Cerebellar nuclear complex (tissue), 1 donor: ENCODE measurements around the gene PRRX1.

Experiments
- DNase-seq, 2 experiments: peaks; one replicate each; lab custom pipeline; 2025; lab: John Stamatoyannopoulos, UW

The PRRX1 gene

DNA sequence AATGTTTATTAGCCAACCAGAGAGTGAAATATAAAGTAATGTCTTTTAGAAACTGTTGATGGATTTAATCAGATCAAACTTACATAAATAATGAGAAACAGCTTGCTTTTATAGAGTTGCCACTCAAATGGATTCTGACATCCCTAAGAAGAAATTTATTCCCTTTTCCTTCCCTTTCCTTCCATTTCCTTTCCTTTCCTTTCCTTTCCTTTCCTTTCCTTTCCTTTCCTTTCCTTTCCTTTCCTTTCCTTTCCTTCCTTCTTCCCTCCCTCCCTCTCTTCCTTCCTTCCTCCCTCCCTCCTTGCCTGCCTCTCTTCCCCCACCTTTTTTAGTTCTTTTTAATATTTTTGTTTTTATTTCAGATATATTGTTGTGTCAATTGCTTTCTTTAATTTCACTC is 27.3 kb downstream of the PRRX1 start:
- DNase-seq = no peak

DNA sequence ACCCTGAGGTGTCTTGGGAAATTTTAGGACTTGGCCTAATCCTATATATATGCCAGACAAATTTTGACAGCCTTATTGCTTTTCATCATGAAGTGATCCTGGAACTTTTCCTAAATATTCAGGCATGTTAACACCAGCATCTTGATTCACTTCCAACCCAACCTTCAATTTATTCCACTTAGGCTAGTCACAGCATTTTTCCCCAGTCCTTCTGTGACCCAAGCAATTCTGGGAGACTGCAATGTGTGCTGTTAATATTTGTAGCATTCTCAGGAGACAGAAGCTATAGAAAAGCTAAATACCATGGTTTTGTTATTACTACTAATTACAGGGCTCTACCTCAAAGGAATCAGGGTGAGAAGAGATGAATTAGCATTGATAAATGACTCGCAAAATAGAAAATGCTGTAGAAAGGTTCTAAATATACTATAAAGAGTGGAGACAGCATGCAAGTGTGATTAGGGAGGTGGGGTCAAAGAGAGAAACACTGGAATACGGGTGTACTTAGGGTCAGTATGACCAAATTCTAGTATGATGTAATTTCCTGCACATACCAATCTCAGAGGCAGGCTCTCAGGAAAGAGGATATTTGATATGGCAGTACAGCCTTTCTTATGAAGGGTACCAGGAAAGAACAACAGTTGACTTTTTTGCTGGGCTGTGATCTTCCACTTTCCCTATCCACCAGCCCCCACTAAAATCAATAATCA is 29.1 kb downstream of the PRRX1 start:
- no peak for DNase-seq

DNA sequence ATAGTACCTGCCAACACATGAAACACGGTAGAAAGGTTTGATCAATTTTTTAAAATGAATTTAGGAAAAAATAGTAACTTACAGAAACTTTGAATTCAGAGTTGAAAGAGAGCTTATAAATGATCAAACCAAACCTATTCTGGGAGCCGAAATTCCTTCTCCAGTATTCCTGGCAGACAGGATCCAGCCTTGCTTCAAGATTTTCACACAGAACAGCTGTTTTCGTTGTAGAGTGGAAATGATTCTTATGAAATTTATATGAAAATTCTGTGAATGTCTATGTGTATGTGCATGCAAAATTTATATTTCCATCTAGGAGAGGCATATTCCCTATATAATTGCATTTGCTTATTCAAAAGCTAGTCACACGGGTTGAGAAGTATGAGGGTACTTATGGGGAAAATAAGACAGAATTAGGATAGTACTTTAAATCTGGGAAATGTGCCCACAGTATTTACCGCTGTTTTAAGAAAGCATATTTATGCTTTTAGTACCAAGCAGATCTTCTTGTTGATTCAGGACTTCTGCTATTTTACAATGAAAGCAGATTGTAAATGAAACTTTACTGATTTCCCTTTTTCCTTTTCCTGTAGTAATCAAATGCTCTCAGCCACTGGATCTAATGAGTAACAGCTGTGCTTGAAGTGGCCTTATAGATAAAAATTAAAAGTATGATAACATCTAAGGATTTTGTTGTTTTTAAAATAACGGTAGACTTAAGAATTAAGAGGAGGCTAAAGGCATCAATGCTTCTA is 30.4 kb downstream of the PRRX1 start:
- no peak for DNase-seq

DNA sequence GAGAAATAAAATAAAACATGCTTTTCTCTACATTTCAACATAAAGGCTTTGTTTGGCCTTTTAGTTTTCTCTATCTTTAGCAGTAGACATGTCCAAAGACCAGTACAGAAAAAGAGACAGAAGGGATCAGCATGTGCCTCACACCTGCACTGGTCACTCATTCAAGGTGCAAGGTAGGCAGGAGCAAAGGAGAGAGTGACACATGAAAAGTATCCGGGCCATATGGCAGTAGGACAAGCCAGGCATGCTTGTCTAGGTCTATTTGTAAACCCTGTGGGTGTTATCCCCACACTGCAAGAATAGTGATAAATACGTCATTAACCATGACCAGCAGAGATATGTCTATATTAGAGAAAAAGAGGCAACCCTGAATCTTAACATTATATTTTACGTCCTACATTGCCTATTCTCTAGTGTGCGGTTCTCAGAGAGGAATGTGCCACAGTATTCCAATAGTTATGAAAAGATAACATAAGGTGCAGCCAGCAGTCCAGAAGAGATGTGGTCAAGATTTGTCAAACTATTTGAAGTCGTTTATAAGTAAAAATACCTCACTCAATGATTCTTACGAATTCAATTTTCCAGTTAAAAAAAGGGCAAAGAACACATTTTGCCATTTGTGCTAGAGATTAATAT is 32.1 kb downstream of the PRRX1 start:
- DNase-seq = no peak

DNA sequence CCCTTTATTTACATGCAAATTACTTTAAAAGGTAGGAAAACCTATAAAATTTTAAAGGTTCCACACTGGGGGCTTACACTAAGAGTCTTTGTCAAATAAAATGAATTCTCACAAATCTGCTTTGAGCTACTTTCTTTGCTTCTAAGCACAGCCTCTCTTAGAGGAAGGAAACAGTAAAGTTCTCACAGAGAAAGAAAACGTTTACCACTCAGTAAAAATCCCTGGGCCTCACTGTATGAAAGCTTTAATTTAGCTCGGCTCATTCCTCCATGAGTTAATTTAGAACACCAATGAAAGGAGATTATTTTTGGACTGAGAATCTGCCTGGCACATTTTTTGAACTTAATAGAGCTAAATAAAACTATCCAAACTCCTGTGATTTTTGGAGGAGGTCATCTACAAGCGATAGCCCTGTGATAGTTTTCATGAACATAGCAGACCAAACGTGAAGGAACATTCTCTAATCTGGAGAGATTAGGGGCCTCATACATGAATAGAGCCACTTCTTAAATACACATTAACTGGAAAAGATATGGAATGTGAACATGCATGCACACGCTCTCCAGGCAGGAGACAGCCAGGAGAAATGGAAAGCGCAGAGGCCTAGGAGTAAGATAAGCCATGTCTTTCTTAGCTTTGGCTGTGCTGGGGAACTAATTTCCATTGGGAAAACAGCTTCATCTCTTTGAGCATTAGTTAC is 32.8 kb downstream of the PRRX1 start:
- DNase-seq = no peak

DNA sequence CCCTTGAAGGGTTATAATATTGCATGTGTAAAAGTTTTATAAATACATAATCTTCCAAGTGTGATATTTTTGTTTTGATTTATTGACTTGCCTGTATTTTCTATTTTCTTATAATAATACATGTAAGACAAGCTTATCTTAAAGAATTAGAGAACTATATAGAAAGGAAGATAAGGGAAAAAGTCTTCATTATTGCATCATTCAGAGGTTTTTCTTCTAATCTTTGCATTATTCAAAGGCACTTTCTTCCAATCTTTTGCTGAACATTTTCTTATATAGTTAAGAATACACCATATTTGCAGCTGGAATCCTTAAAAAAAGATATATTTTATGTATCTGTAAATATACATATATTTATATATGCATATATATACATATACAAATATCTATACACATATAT is 33.4 kb downstream of the PRRX1 start:
- no peak for DNase-seq

DNA sequence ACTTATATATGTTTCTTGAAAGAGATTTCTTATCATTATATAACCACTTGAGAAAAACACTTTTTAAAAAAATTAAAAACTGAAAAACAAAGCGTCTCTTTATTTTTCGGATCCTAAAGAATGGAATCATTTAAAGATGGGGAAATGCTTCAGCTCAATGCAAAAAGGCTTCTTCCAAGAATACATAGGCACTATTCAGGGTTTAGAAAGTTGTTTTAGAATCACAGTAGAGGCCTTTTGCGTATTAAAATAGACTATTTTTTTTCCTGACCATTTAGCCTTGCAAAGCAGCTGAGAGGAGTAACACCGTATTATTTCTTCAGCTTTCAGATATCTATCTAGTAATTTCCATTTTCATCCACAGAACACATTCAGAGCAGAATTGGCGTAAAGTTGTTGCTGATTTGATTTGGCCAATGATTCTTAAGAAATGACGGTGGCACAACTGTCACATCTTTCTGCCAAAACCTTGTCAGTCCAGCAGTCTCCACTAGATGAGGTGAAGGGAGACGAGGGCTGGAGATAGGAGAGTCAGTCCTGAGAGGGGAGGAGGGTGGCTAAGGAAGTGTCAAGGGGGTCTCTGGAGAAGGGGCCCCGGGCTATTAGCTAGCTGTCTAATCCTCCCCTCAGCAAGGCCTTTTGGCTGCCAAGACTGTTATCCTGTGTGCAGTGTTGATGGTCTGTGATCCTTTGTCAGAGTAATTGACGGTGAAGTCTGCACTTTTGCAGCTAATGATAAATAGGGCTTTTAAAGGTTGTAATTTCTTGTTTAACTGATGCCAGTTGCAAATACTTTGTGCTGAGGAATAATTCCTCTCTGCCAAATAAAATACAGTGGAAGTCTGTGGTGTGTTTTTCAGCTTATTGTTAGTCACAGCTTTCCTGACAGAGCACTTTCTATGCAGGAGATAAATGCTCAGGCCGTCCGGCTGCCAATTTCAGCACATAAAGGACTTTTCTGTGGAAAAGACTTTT is 34.7 kb downstream of the PRRX1 start:
- DNase-seq = no peak

DNA sequence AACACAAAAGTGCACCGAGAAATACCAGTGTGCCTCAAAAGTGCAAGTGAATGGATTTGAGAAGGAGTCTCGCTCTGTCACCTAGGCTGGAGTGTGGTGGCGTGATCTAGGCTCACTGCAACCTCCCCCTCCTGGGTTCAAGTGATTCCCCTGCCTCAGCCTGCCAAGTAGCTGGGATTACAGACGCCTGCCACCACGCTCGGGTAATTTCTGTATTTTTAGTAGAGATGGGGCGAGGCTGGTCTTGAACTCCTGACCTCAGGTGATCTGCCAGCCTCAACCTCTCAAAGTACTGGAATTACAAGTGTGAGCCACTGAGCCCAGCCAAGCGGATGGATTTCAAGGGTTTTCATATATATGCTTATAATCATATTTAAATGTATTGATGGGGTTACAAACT is 35.8 kb downstream of the PRRX1 start:
- DNase-seq = no peak

DNA sequence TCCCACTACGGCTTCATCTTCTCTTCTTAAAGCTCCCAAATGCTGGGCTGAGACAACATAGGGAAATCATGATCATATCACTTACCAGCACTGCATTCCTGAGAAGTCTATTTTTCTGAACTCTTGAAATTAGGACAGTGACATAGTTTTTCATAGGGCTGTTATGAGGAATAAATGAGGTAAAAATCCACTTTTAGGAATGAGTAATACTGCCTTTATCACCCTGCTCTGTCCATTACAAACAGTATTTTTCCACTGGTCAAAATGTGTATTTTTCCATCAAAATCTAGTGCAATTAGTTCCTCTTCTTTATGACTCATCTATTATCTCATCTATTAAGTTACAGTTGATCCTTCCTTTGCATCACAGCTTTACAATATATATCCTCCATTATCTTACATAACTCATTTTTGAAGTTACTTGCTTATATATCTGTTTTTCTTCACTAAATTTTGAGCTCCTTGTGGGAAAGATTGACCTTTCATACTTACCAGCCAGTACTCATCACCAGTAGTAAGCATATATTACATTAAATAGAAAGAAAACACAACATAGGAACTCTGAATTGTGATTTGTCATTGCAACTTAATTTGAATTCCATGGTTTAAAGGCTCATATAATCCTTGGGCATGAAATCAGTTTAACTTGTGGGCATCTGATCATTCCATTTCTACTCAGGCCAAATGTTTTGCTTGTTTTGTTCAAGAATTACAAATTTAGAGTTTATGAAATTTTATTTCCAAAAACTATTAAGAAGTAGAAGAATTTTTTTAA is 37.1 kb downstream of the PRRX1 start:
- DNase-seq = no peak

DNA sequence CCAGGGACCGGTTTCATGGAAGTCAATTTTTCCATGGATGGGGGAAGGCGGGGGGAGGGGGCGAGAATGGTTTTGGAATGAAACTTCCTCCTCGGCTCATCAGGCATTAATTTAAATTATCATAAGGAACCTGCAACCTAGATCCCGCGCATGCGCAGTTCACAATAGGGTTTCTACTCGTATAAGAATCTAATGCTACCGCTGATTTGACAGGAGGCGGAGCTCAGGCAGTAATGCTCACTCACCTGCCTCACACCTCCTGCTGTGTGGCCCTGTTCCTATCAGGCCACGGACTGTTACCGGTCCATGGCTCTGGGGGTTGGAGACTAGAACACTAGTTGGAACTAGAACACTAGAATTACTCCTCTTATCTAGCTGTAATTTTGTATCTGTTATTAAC is 38.0 kb downstream of the PRRX1 start:
- no peak for DNase-seq

DNA sequence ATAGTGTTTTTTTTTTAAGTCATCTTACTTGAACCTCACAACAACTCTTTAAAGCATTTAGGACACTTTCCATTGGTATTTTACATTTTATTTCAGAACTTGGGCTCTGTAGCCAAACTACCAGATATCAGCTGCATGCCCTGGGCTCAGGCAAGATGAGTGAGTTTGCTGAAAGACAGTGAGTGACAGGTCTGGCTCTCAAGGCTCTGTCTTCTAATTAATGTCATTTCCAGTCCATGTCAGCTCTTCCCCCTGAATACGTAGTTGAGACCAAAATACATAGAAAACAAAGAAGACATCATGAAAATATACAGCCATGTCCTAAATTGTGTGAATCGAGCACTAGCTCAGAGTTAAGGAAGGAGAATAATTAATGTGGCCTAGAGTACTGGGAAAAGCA is 39.7 kb downstream of the PRRX1 start:
- no peak for DNase-seq

DNA sequence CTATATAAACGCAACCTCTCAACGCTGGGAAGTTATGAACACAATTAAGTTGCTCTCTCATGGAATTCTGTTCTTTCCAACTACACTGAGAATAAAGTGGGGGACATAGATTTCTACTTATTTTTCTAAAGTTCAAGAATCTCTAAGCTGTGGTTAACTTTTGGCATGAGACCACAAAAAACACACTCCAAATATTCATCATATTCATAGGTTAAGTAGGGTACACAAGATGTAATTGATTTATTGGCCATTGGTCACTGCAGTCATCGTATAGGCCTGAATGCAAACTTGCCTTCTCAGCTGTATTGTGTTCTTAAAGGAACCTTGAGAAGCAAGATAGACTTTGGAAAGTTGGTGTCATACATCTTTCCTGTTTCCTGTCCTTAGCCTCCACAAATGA is 40.3 kb downstream of the PRRX1 start:
- no peak for DNase-seq

DNA sequence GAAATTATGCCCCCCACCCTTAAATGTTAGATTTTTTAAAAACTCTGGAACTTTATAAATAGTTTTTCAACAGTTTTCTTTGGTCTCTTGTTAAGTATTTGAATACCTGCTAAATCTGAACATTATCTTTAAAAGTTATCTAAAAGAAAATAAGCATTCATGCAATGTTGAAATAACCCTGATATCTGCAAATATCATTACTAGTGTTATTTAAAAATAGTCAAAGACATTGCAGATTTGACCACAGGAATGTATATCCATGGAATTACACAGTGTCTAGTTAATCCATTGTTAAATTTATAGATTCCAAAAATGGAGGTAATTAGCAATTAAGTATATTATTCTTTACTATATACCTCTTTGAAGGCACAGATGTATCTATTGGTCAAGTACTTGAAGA is 42.0 kb downstream of the PRRX1 start:
- DNase-seq = no peak

DNA sequence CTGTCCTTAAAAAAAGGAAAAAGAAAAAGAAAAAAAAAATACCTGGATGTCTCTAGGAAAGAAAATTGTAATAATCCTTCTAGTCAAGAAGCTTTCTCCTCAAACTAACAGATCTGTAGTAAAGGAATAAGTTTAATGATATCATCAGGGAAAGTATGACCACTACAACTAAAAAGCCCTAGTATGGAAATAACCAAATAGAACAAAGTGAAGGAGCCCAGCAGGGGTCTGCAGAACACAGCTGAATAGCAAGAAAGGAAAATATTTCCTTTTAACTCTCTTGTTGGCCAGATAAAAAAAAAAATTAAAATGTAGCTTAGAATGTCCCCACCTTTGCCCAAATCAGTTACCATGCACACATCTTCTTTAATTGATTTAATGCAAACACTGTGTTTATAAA is 43.2 kb downstream of the PRRX1 start:
- no peak for DNase-seq

DNA sequence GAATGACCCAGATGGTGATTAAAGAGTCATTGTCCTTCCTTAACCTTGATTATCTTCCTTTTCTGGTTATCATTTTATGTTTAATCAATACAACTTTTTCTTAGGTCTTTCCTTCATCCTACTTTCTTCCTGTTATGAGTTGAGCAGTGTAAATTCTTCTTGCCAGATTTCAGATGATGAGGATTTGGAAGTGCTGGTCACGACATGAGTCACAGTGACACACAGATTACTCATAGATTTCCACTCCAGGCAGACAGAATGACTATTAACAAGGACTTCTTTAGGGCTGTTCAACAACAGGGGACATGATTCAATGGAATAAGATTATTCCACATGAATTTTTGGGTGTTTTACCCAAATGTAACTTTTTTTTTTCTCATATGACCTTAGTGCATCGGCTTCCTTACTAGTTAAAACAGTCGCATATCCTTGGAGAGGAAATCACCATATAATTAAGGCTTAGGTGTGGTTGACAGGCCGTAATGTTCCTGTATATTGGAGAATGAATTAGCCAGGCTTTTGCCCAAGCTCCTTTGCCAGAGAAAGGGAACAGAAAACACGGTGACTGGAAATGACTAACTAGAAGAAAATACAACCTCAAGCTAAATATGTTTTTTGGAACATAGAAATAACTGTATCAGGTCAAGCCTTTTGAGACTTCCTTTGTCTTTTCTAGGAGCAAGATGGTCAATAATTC is 44.2 kb downstream of the PRRX1 start:
- DNase-seq = no peak

DNA sequence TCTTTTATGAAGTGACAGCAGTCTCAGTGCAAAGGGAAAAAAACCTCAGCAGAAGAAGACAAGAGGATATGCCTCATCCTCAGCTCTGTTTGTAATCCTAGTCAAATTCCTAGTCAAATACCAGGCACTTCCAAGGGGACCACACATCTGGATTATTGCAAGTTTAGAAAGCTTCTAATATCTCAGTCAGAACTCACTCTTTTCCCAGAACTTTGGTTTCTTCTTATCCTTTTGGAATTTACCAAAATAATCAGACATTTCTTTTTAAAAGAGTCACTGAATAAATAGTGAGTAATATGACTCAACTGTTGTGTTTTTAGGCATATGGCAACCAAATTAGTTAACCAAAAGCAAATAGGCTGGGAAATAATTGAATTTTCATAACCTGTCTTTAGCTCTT is 47.8 kb downstream of the PRRX1 start:
- no peak for DNase-seq

DNA sequence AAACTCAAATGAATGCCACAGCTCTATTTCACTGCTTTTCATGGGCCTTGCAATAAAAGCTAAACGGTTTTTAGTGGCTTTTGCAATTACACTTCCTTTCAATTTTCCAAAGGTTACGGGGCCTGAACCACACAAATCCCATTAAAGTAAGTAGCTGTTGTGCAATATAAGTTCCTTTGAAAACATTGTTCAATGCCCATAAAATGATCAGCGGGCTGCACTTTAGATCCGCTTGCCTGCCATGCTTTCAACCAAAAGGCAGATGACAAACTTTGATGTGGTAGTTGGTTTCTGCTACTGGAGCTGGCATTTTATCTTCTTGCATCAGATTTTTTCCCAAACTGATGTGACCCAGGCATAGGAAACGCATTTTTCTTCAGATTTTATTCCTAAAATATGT is 50.2 kb downstream of the PRRX1 start:
- no peak for DNase-seq

DNA sequence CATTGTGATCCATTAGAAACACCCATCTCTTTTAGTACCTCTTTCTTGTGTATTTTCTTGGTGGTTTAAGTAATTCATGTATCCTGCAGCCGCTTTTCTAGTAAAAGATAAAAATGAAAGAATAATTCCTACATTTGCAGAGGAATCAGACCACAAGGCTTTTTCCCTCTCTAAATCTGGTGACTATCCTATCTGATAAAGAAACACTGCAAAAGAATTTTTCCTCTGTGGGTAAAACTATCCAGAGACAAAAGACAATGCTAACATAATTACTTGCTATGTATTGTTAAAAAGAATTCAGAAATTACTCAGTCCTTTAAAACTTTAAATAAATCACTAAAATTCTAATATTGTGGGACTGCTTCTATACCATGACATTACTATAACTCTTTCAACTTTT is 51.0 kb downstream of the PRRX1 start:
- DNase-seq = no peak

DNA sequence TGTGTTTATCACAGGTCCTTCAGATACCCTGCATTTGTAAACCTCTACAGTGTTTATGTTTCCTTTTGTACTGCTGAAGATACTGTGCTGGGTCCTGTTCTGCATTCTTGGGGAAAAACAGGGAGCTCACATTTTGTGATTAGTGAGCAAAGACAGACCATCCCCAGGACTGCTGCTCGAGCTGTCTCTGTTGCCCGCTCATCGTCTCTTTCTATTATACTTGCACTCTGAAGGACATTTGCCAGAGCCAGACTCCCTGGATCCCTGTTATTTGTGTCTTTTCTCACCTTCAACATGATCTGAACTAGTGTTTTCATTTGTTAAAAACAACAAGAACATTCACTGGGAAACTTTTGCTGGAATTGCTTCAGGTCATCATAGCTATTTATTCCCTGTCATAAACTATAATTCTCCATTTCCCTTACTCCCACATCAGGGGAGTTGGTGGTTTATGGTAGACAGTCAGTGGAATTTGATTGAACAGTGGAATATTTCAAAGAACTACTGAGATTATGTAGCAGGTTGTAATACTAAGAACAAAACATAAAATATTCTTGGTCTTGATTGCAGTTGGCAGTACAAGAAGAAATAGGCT is 53.0 kb downstream of the PRRX1 start:
- DNase-seq = no peak

DNA sequence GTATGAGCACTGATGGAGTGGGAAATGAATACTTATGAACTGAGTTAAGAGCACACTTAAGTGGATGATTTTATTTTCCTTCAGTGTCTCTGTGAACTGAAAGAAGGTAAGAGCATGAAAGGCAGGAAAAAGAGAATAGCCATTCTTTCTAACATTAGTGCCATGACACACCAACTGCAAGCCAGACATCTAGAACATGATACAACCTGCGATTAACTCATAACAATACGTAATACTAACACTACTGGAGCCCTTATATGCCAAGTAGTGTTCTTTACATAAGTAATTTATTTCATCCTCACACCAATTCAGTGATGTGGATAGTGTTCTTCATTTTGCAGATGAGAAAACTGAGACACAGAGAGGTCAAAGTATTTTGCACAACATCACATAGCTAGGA is 56.7 kb downstream of the PRRX1 start:
- DNase-seq = no peak
